Karpas-422 (cell line): ENCODE results near the gene ITPA. TPM values are rescaled to one million over a fixed set of nuclear protein-coding genes. Genes with fewer than 3 reads are reported as not detected.

Experiments used
- DNase-seq: peaks from one replicate; pipeline ENCODE4 v3.0.0-alpha.2; 2015
- H2AFZ ChIP-seq: fragments of 200-600 bp; sonication (generic); 2 replicates; pipeline ENCODE4 v1.6.1; 2014; ENCODE audit warnings: antibody characterized with exemption, low read length, mixed read lengths
- H3K27ac ChIP-seq: fragments of 200-600 bp; sonication (generic); 2 replicates; pipeline ENCODE4 v1.5.1; 2014; ENCODE audit warnings: mild to moderate bottlenecking, low read length, moderate library complexity
- H3K27me3 ChIP-seq: fragments of 200-600 bp; sonication (generic); 2 replicates; pipeline ENCODE4 v1.6.1; 2014; ENCODE audit warnings: low read length, mixed read lengths
- H3K36me3 ChIP-seq: fragments of 200-600 bp; sonication (generic); 2 replicates; pipeline ENCODE4 v1.6.1; 2014; ENCODE audit warnings: low read length, mixed read lengths; ENCODE audit not compliant: insufficient read depth
- H3K4me1 ChIP-seq: fragments of 200-600 bp; sonication (generic); 2 replicates; pipeline ENCODE4 v1.6.1; 2014; ENCODE audit warnings: mild to moderate bottlenecking, low read length, mixed read lengths
- H3K4me2 ChIP-seq: fragments of 200-600 bp; sonication (generic); 2 replicates; pipeline ENCODE4 v1.6.1; 2014; ENCODE audit warnings: low read length, low read depth, mild to moderate bottlenecking; ENCODE audit not compliant: poor library complexity, severe bottlenecking
- H3K4me3 ChIP-seq: fragments of 200-600 bp; sonication (generic); 2 replicates; pipeline ENCODE4 v1.5.1; 2014; ENCODE audit warnings: mild to moderate bottlenecking, antibody characterized with exemption, low read length, mixed read lengths
- H3K79me2 ChIP-seq: fragments of 200-600 bp; sonication (generic); 2 replicates; pipeline ENCODE4 v1.6.1; 2014; ENCODE audit warnings: mild to moderate bottlenecking, low read length, mixed read lengths
- H3K9ac ChIP-seq: fragments of 200-600 bp; sonication (generic); 2 replicates; pipeline ENCODE4 v1.6.0; 2014; ENCODE audit warnings: low read length
- H3K9me2 ChIP-seq: fragments of 200-600 bp; sonication (generic), shearing (Covaris generic); replicated peaks from 2 replicates; pipeline ENCODE4 v1.6.0; 2014; ENCODE audit warnings: mild to moderate bottlenecking, low read length, moderate library complexity; ENCODE audit not compliant: insufficient read depth
- H3K9me3 ChIP-seq: fragments of 300-700, 200-600 bp; sonication (generic); 2 replicates; pipeline ENCODE4 v1.6.1; 2014; ENCODE audit warnings: low read length, mixed read lengths
- H4K20me1 ChIP-seq: fragments of 200-600 bp; sonication (generic); 2 replicates; pipeline ENCODE4 v1.6.1; 2014; ENCODE audit warnings: mild to moderate bottlenecking, antibody characterized with exemption, low read length, low read depth; ENCODE audit not compliant: insufficient read depth
- total RNA-seq: library from RNA; depleted of rRNA; stranded (reverse); fragments of >200 nt; shearing (Covaris generic); gene quantifications from 2 replicates; pipeline ENCODE4 v1.2.3, GENCODE V29; 2014; ENCODE audit warnings: low replicate concordance

The ITPA gene
- total RNA-seq, 1 experiment from 2014 or later: 76.9 TPM

DNA sequence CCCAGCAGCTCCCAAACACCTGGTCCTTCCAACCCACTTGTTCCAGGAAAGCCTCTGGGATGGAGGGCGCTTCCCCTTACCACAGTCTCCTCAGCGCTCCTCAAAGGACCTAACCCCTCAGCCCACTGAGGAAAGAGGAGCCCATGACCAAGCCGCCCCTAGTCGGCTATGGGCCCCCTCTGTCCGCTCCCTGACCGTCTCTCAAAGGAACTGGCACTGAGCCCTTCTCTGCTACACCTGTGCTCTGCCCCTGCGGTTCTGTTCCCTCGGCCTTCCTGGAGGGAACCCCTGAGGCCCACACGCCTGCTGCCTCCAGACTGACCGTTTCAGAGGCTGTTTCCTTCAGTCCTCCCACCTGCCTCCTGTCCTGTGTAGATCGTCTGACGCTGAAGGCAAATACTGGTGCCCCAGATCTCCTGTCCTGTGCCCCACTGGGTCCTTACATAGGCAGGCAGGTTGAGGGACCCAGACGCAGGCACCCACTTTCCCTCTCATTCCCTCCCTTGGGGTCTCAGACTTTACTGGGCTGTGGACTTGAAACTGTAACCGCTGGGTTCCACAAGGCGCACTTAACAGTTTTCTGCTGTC lies 31.6 kb downstream of the ITPA start:
- DNase-seq: no peak
- Histone ChIP-seq H3K4me2 (no peak overlapping the region), H3K27ac (no peak overlapping the region), H2AFZ (no peak overlapping the region), H3K9me3 (no peaks in the 10 kb centered on the region), H3K9ac (no peak overlapping the region), H3K36me3 (no peaks in the 10 kb centered on the region), H3K27me3 (no peaks in the 10 kb centered on the region), H4K20me1 (no peaks in the 10 kb centered on the region), H3K4me1 (peaks cover 14% of the 10 kb centered on the region), H3K4me3 (no peak overlapping the region), H3K79me2 (no peaks in the 10 kb centered on the region), H3K9me2 (no peaks in the 10 kb centered on the region)

DNA sequence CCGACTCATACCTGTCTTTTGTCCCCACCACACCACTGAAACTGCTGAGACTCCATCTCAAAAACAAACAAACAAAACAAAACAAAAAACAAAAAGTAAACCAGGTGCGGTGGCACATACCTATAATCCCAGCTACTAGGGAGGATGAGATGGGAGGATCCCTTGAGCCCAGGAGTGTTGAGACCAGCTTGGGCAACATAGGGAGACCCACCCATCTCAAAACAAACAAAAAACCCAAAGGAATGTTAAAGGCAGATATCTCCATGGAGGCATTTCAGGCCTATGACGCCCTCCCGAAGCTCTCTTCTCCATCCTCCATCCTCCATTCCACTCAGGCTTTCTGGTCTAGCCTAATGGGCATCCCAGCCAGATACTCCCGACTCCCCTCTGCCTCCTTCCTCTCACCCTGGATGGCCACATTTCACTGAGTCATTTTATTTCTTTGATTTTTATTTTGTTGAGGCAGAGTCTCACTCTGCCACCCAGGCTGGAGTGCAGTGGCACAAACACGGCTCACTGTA lies 32.9 kb downstream of the ITPA start:
- Histone ChIP-seq H2AFZ (no peak overlapping the region), H3K4me1 (peaks cover 14% of the 10 kb centered on the region), H4K20me1 (no peaks in the 10 kb centered on the region), H3K9me3 (no peaks in the 10 kb centered on the region), H3K4me3 (no peak overlapping the region), H3K79me2 (no peaks in the 10 kb centered on the region), H3K27ac (no peak overlapping the region), H3K9me2 (no peaks in the 10 kb centered on the region), H3K9ac (no peak overlapping the region), H3K4me2 (no peak overlapping the region), H3K27me3 (no peaks in the 10 kb centered on the region), H3K36me3 (no peaks in the 10 kb centered on the region)
- DNase-seq: no peak

DNA sequence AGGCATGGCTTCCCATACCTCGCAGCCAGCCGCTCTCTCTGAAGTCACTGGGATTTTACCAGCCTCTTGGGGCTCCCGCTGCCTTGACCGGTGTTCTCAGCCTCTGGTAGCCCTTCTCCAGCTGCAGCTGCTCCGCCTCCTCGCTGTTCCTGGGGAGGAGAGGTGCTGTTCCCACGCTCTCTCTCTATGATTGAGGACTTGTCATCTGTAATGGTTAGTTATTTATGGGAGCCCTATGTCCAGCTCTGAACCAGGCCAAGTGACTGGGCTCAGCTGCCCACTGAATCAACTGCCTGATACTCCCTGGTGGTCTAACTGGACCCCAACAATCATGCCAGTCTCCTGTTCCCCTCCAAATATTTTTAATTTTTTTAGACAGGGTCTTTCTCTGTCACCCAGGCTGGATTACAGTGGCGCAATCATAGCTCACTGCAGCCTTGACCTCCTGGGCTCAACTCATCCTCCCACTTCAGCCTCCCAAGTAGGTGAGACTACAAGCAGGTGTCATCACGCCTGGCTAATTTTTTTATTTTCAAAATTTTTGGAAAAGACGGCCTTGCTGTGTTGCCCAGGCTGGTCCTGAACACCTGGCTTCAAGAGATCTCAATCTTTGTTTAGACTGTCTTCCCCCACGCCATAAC lies 34.5 kb downstream of the ITPA start:
- H3K4me1 ChIP-seq: peaks cover 11% of the 10 kb centered on the region
- no peak overlapping the region for H3K9ac ChIP-seq
- no peaks in the 10 kb centered on the region for H3K27me3 ChIP-seq

DNA sequence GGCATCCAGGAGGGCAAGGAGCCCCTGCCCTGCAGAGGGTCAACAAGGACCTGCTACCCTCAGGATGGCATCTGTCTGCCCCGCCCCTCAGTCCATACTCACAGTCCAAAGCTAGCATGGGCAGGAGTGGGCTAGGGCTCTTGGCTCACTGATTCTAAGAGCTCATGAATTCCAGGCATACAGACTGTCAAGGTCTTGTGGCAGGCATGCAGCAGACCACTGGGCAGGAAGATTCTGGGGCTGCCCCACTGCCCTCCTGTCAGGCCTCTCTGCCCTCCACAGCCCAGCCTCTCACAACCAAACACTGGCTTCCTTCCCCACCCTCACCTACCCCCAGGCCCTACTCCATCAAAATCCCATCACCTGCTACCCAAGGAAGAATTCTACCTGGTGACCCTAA lies 35.3 kb downstream of the ITPA start:
- H3K27me3 ChIP-seq: no peaks in the 10 kb centered on the region
- no peak for DNase-seq
- H4K20me1 ChIP-seq: no peaks in the 10 kb centered on the region
- no peaks in the 10 kb centered on the region for H3K9me2 ChIP-seq
- H3K4me3 ChIP-seq: no peak overlapping the region
- H3K4me2 ChIP-seq: no peak overlapping the region
- H3K4me1 ChIP-seq: peaks cover 8% of the 10 kb centered on the region
- no peaks in the 10 kb centered on the region for H3K79me2 ChIP-seq
- H3K9me3 ChIP-seq: no peaks in the 10 kb centered on the region
- H3K9ac ChIP-seq: no peak overlapping the region
- H3K27ac ChIP-seq: no peak overlapping the region
- H3K36me3 ChIP-seq: no peaks in the 10 kb centered on the region
- H2AFZ ChIP-seq: no peak overlapping the region

More for the DNA sequence above, 34.5 kb downstream of the ITPA start:
- no peaks in the 10 kb centered on the region for H3K79me2 ChIP-seq
- H3K27ac ChIP-seq: no peak overlapping the region
- no peaks in the 10 kb centered on the region for H4K20me1 ChIP-seq
- no peak for DNase-seq
- H3K9me3 ChIP-seq: no peaks in the 10 kb centered on the region
- H3K9me2 ChIP-seq: no peaks in the 10 kb centered on the region
- H3K4me3 ChIP-seq: no peak overlapping the region
- no peak overlapping the region for H2AFZ ChIP-seq
- H3K4me2 ChIP-seq: no peak overlapping the region
- H3K36me3 ChIP-seq: no peaks in the 10 kb centered on the region

DNA sequence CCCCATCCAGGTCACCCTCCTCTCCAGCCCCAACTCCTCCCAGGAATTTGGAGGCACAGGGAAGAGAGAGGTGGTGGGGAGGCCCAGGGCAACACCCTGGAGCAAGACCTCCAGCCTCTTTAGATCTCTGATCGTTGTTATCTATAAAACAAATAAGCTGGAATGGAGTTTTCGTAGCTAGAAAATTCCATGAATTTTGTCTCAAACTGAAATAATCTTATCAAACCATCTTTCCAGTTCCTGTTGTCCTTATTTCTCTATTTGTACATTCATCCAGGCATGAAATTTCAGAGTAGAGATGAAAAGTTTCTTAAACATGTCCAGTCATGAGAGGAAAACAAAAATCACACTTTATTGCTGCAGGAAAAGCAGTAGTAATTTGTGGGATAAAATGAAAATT lies 35.9 kb downstream of the ITPA start:
- no peaks in the 10 kb centered on the region for H3K27me3 ChIP-seq
- no peaks in the 10 kb centered on the region for H3K36me3 ChIP-seq
- no peak overlapping the region for H2AFZ ChIP-seq
- H3K4me2 ChIP-seq: no peak overlapping the region
- H3K9me2 ChIP-seq: no peaks in the 10 kb centered on the region
- no peaks in the 10 kb centered on the region for H3K79me2 ChIP-seq
- no peaks in the 10 kb centered on the region for H4K20me1 ChIP-seq
- H3K9ac ChIP-seq: no peak overlapping the region
- H3K4me3 ChIP-seq: no peak overlapping the region
- no peak overlapping the region for H3K27ac ChIP-seq
- H3K9me3 ChIP-seq: no peaks in the 10 kb centered on the region
- DNase-seq: no peak
- peaks cover 8% of the 10 kb centered on the region for H3K4me1 ChIP-seq

DNA sequence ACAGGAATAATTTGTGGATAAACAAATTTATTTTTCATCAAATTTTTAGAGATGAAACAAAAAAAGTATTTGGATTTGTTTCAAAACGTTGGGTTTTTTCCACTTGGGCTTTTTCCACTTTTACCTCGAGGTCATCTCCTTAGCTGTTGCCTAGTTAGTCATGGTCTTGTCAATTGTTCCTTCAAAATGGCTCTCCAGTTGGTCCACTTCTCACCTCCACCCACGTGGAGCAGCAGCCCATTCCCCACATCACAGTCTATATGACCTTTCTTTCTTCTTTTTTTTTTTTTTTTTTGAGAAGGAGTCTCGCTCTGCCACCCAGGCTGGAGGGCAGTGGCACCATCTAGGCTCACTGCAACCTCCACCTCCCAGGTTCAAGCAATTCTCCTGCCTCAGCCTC lies 36.4 kb downstream of the ITPA start:
- H3K4me2 ChIP-seq: no peak overlapping the region
- no peak overlapping the region for H2AFZ ChIP-seq
- H4K20me1 ChIP-seq: no peaks in the 10 kb centered on the region
- H3K4me1 ChIP-seq: peaks cover 8% of the 10 kb centered on the region
- H3K9me3 ChIP-seq: no peaks in the 10 kb centered on the region
- H3K27ac ChIP-seq: no peak overlapping the region
- H3K79me2 ChIP-seq: no peaks in the 10 kb centered on the region
- no peak for DNase-seq
- no peak overlapping the region for H3K9ac ChIP-seq
- no peak overlapping the region for H3K4me3 ChIP-seq
- no peaks in the 10 kb centered on the region for H3K9me2 ChIP-seq
- no peaks in the 10 kb centered on the region for H3K36me3 ChIP-seq
- no peaks in the 10 kb centered on the region for H3K27me3 ChIP-seq

DNA sequence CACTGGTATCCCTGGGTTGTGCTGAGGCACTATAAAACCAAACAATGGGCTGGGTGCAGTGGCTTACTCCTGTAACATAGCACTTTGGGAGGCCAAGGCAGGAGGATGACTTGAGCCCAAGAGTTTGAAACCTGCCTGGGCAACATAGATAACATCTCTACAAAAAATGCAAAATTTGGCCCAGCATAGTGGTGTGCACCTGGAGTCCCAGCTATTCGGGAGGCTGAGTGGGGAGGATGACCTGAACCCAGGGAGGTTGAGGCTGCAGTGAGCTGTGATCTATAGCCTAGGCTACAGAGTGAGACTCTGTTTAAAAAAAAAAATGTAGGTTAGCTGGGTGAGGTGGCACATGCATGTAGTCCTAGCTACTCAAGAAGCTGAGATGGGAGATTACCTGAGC lies 37.4 kb downstream of the ITPA start:
- H3K4me1 ChIP-seq: peaks cover 8% of the 10 kb centered on the region
- H3K79me2 ChIP-seq: no peaks in the 10 kb centered on the region
- H3K9ac ChIP-seq: no peak overlapping the region
- no peaks in the 10 kb centered on the region for H3K27me3 ChIP-seq
- H3K9me2 ChIP-seq: no peaks in the 10 kb centered on the region
- H2AFZ ChIP-seq: no peak overlapping the region
- no peak for DNase-seq
- no peaks in the 10 kb centered on the region for H3K9me3 ChIP-seq
- H4K20me1 ChIP-seq: no peaks in the 10 kb centered on the region
- H3K27ac ChIP-seq: no peak overlapping the region
- no peak overlapping the region for H3K4me3 ChIP-seq
- no peak overlapping the region for H3K4me2 ChIP-seq
- no peaks in the 10 kb centered on the region for H3K36me3 ChIP-seq

DNA sequence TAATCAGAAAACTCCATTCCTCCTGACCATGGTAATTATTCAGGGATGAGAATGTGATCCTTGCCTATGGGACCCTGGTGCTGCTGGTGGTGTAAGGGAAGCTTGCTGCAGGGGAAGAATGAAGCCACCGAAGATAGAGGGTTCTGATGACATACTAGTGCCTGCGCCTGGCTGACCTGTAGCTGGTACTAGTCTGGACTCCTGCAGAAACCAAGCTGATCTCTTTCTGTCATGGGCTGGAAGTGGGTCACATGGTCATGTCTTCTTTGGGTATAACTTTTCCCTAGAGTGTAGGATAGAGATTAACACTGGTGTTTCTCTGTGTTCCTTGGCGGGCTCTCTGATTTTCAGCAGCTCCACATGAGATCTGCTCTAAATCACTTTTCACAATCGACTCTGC lies 38.3 kb downstream of the ITPA start:
- Histone ChIP-seq H3K4me3 (no peak overlapping the region), H3K9ac (no peak overlapping the region), H3K27ac (no peak overlapping the region), H3K4me1 (peaks cover 8% of the 10 kb centered on the region), H3K36me3 (no peaks in the 10 kb centered on the region), H3K9me2 (no peaks in the 10 kb centered on the region), H3K79me2 (no peaks in the 10 kb centered on the region), H3K27me3 (no peaks in the 10 kb centered on the region), H3K4me2 (no peak overlapping the region), H3K9me3 (no peaks in the 10 kb centered on the region), H2AFZ (no peak overlapping the region), H4K20me1 (no peaks in the 10 kb centered on the region)
- no peak for DNase-seq
